Kidney tubule cell (primary cell): ENCODE results near the gene WNT11.

Experiments
- DNase-seq: peaks from one replicate; pipeline ENCODE4 v3.0.0-alpha.2; 2018; ENCODE audit warnings: low spot score

Gene WNT11

DNA sequence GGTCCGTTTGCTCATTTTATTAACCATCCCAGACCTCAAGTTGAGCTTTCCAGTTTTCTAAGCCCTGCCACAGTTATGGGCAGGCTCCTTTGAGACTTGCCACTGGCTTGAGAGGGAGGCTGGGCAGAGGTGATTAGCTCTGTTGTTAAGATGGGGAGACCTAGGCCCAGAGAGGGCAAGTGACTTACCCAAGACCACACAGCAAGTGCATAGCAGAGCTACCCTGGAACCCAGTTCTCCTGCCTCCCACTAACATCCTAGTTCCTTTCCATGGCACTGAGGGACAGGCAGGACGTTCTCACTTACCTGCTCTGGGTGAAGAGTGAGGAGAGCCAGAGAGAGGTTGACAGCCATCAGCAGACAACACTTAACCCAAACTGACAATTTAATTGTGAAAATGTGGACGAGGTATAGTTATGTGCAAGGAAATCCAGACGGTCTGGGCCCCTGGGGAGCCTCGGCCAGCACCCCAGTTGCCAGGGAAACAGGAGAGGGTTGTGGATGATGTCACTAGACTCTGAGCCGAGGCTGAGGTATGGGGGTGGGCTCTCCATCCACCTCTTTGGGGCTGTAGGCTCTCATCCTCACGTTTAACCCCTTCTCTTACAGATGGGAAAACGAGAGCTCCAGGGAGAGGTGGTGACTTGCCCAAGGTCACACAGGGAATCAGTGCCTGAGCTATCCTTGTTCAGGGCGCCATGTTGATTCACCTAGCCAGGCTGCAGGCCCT lies 12.3 kb upstream of the WNT11 start:
- DNase-seq: no peak

DNA sequence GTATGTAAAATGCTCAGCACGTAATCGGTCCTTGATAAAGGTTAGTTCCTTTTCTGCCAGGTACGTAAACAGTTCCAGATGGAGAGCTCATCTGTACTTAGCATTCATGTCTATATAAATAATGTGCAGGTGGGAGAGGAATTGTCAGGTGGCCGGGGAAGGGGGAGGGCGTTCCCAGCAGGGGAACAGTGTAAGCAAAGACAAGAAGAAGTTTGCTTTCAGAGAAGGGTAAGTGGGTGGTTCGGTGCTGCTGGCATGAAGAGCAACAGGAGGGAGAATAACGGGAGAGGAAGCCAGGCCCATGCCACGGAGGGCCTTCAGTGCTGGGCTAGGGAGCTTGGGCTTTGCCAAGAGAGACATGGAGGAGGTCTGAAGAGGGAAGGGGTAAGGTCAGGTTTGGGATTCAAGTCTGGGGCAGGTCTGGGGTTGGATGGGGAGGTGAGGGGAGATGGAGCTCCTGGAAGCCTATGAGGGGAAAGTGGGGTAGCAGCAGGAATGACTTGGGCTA lies 11.4 kb upstream of the WNT11 start:
- no peak for DNase-seq

- DNase-seq: no peak
These were observed 10.4 kb upstream of the WNT11 start for GRCh38 chr11:76216536-76217325.

GRCh38 chr11:76215941-76216340 lies 9.6 kb upstream of the WNT11 start:
- peak; percentile 84 for DNase-seq

DNA sequence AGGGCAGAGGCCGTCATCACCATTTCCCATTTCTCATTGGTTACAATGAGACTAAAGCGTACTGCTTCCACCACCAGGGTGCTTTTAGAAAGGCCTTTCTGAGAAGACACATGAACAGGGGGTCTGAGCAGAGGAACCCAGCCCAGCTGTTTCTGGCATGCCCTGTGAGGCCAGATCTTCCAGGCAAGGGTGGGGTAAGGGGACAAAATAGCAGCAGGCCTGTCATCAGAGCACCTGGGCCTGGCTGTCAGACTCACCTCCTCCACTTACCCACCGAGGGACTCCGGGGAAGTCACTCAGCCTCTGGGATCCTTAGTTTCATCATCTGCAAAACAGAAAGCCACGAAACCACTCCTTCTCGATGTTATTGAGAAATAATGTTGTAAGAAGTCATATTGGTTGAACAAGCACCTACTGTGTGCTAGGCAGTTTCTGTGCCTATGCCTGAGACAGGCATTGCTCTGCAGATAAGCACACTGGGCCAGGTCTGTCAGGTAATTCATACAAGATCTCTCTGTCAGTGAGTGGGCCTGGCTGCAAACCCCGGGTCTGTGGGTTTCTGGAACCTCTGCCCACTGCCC lies 8.8 kb upstream of the WNT11 start:
- no peak for DNase-seq

- DNase-seq: no peak
These were observed 7.9 kb upstream of the WNT11 start for GRCh38 chr11:76214186-76214585.

GRCh38 chr11:76212086-76213035 lies 6.1 kb upstream of the WNT11 start:
- no peak for DNase-seq

DNA sequence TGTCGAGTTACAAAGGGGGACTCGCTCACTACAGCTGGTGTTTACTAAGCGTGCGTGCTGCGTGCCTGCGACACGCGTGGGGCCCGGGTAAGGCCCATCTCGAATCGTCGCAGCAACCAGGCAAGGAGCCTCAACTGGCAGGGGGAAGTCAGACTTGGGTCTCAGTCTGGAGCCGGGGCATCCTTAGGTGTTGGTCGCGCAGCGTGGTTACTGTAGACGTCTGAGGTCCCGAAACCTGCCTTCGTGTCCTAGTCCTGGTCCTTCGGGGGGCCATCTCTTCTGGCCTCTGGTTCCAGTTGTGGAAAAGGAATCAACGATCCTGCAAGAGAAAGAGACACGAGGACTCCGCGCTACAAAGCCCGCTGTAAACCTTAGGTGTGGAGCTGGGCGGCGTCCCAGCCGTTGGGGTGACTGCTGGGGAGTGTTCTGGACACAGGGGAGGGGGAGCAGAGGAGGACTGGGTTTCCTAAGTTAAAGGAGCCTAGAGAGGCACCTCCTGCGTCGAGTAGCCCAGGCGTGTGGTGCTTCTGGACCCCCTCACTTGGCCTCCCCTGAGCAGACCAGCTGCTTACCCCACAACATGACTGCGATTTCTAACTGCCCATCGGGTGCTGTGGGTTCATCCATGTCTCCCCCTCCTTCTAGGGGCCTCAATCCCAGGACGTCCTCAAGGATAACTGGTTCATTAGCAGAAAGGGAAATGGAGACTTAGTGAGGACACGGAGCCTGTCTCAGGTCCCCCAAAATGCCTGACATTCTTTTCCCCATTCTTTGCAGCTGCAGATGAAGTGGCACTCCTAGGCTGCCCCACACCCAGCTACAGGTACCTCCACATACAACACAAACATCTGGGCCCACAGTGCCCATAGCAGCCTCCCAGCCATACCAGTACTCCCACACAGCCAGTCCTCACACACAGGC lies 4.9 kb upstream of the WNT11 start:
- no peak for DNase-seq

DNA sequence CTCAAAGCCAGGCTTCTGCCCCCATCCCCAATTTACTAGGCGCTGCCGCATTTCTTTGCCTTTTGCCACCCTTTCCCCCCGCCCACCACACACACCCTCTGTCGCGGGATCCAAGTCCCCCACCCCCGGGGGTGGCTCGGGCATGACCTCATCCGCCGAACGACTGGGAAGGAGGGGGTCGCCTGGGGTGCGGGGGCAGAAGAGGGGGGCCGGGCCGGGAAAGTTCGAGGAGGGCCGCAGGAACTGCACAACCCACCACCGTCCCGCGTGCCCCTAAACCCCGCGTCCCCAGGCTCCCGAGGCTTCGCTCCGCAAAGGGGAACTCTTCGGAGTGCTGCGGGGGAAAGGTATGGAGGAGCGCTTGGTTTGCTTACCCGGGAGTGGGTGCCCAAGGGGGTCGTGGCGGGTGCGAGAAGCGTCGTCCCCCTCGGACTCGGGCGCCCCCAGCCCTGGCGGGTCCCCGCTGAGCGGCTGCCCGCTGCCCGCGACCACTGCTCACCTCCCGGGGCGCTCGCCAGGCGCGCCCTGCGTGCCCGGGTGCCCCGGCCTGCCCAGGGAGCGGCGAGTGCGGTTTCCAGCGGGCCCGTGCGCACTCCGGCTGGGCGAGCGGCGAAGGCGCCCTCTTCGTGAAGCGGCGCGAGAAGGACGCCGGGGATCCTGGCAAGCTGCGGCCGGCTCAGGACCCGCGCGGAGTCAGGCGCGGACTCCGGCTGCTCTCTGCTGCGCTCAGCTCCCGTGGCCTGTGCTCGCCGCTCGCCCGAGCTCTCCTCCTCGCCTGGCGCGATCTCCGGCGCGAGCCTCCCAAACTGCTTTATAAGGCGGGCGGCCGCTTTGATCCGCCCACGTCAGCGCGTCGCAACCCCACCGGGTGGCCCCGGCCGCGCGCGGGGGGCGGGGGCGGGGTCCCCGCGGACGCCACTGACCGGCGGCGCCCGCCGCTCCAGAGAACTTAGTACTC lies 4.0 kb upstream of the WNT11 start:
- DNase-seq: peak; percentile 42

DNA sequence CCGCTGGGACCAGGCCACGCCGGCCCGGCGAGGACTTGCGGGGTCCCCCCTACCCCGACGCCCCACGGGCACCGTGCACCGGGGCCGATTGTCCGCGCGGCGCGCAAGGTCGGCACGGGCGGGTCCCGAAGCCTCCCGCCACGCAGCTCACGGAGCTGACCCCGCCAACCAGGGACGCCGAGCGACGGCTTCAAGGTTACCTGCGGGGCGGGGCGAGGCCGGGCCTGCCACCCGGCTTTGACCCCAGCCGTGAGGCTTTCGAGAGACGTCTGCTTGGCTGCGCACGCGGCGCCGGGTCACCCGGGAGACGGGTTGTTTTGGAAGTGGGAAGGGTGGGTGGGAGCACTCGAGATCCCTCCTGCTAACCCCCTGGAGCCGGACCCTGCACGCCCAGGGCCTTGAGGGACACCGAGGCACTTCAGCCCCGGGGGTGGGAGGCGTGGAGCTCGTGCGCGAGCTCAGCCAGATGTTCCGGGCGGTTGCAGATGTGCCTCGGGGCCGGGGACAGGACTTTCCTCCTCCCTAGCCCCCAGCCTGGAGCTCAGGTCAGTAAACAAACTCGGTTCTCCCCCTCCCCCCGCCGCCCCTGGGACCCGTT lies 3.2 kb upstream of the WNT11 start:
- DNase-seq: no peak

- peak; percentile 60 for DNase-seq
These were observed 2.4 kb upstream of the WNT11 start for GRCh38 chr11:76208438-76209374.

- peak; percentile 72 for DNase-seq
These were observed 1.5 kb upstream of the WNT11 start for GRCh38 chr11:76207642-76208401.

DNA sequence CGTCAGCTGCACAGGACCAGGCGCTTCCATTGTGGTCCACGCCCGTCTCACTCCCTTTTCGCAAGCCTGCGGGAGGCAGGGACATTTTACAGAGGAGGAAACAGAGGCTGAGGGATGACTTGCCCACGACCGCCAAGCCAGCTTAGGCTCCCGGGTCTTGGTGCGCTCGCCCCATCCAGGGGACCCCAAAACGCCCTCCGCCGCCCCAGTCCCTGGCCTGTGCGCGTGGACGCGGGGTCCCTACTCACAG lies 300 bp downstream of the WNT11 start:
- no peak for DNase-seq

GRCh38 chr11:76205252-76206076 lies 838 bp downstream of the WNT11 start:
- no peak for DNase-seq

DNA sequence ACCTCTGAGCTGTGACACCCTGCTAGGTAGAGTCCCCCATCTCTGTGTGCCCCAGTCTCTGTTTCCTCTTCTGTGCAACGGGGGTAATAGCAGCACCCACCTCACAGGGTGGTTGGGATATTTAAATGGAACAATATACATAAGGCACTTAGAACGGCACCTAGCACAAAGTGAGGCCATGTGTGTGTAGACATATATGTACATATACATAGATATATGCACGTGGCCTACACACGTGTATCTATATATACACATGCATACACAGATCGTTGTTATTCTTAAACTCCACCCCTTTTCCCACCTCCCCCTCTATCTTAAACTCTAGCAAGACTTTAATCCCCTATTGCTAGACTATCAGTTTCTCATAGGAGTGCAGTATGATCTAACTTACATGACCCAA lies 2.4 kb downstream of the WNT11 start:
- no peak for DNase-seq

DNA sequence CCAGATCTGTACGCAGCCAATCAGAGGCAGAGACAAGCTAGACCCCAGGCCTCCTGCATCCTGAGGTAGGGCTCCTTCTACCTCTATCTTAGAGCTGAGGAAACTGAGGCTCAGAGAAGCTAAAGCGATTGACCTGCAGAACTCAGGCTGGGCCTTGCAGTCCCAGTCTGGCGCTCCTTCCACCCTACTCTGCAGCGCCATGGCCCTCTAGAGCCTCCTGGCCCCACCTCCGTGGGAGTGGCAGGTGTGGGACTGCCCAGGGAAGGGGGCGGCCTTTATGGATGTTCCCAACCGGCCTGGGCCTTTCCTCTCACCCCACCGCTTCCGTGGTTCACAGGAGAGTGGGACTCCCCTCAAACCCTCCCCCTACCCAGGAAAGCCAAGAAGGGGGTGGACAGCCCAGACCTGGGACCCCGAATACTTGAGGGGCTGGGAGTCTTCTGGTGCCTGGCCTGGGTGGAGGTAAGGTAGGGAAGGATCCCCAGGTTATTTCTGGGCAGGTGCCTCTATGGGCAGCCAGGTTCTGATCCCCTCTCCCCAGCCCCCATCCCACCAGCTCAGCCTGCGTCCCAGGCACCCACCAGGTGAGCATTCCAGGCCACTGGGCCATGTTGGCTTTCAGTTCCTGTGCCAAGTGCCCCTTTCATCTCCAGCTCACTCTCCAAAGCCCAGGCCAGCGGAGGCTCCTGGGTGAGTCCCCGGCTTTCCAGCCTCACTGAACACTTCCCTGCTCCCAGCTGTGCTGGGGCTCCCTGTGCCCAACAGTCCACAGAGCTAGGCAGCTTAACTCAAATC lies 3.0 kb downstream of the WNT11 start:
- no peak for DNase-seq
